RPMI7951 (cell line): ENCODE results near the gene NEDD4. TPM values are rescaled to one million over a fixed set of nuclear protein-coding genes. Genes with fewer than 3 reads are reported as not detected.
A peak's percentile ranks its signal among the peaks of the same experiment; 100 is the strongest.
"Not testable (repeated sequence)": the region's sequence is repeated elsewhere in the genome, so short reads cannot be mapped to it uniquely, and the experiment has no call there.

Source experiments
- DNase-seq: peaks from one replicate; pipeline ENCODE4 v3.0.0-alpha.2; 2012; ENCODE audit warnings: low read depth
- total RNA-seq: library from RNA; depleted of rRNA; stranded (reverse); fragments of >200 nt; shearing (Covaris generic); gene quantifications from 2 replicates; pipeline ENCODE4 v1.2.3, GENCODE V29; 2014

The NEDD4 gene
- total RNA-seq, 1 experiment from 2014 or later, result 32.2 TPM

DNA sequence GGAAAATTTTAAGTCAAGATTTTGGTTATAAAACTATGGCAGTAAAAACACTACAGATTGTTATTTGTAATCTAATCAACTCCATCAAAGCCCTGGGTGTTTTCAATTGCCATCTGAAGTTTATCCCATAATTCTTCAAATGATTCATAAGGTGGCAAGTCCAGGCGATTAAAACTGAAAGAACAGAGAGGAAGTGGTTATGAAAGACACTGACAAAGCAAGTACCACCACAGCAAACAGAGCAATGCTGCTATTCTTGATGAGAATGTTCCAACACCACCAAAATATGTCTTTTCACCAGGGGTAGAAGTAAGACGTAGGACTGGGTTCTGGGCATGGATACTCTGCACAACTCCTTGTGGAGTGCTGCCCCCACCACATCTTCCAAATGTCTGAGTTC lies 163.6 kb downstream of the NEDD4 start:
- DNase-seq, result no peak

GRCh38 chr15:55827955-55828354 lies 165.5 kb downstream of the NEDD4 start:
- DNase-seq, result no peak

- peak; percentile 42 for DNase-seq
These were observed 166.2 kb downstream of the NEDD4 start for GRCh38 chr15:55827204-55827603.

DNA sequence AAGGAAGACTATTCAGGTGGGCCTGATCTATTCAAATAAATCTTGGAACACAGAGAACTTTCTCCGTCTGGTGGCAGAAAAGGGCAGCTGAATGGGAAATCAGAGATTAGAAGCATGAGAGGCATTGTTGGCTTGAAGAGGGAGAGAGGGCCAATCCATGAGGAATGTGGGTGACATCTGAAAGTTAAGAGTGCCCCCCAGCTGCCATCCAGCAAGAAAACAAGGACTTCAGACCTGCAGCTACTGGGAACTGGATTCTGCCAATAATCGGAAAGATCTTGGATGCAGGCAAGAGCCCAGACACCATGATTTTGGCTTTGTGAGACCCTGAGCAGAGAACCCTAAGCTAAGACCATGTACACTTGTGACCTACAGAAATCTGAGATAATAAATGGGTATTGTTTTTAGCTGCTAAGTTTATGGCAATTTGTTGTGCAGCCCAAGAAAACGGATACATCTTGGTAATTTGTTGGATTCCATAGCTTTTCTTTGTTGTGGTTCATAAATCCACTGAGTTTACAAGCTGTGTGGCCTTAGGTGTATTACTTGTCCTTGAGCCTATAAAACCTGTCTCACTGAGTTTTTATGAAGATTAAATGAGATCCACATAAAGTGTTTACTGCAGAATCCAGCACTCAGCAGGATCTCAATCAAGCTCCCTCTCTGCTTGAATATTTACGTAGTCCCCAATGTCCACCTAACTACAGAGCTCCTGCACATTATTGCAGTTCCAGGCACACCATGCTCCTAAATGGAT lies 168.4 kb downstream of the NEDD4 start:
- DNase-seq, result no peak

- DNase-seq, result no peak
These were observed 169.6 kb downstream of the NEDD4 start for GRCh38 chr15:55823699-55824340.

DNA sequence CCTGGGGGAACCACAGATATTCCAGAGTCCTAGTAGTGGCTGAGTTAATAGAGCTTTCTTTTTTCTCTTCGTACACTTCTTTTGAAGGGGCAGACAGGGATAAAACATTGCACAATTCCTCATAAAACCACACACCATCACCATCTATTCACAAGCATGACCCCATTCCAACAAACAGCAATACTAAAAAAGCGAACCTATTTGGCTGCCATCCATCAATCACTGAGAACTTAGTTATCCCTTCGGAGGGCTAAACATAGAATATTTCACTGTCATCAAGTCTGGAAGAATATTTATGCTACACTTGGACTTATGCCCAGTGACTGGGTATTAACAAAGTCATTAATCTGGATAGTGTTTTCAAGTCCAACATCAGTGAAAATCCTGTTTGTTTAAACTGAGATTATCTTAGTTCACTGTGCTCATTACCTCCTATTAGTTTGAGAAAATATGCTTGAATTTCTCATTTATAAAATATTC lies 170.2 kb downstream of the NEDD4 start:
- peak; percentile 48 for DNase-seq

- not testable (repeated sequence) for DNase-seq
These were observed 171.7 kb downstream of the NEDD4 start for GRCh38 chr15:55821740-55822139.

DNA sequence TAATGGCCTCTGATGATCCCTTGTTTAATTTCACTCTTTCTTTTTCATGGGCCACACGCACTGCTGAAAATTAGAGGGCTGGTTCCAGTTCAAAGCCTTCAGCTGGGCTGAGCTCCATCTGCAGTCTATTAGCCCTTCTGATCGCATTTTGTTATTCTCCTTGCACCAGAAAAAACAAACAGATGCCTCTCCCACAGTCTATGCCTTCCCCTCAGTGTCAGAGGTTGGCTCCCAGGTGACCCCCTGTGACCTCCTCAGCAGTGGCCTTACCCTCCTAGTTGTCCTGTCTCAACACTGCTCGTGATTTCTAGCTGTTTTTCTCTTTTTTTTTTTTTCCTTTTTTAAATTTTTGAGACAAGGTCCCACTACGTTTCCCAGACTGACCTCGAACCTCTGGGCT lies 173.4 kb downstream of the NEDD4 start:
- no peak for DNase-seq

DNA sequence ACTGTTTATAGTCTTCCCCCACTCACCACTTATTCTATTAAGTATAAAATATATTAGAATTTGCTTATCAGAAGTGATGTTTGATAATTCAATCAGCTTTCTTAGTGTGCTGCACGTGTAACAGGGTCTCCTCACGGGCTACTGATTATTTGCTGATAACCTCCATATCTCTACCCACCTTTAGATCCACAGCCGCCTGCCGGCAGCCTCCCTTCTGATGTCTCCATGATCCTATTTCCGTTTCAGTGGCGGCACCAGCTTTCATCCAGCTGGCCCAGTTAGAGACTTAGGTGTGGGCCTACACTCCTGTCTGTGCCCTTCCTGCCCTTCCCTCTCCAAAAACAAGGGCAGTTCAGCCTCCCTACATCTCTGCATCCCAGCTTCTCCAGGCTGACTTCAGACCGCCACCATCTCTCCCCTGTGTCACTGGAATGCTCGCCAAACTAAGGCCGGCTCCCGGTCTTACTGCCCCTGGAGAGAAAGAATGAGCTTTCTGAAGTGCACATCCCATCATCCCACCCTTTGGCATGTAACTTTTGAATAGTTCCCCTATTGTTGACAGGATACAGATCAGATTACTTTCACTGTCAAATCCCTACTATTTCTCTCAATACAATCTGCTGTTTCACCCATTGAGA lies 173.9 kb downstream of the NEDD4 start:
- DNase-seq, result no peak

- DNase-seq, result no peak
These were observed 177.4 kb downstream of the NEDD4 start for GRCh38 chr15:55816017-55816416.

- no peak for DNase-seq
These were observed 190.6 kb downstream of the NEDD4 start for GRCh38 chr15:55802600-55803376.

- DNase-seq, result no peak
These were observed 193.2 kb downstream of the NEDD4 start for GRCh38 chr15:55800216-55800615.

GRCh38 chr15:55799291-55800212 lies 193.9 kb downstream of the NEDD4 start:
- peak; percentile 73 for DNase-seq

- peak; percentile 70 for DNase-seq
These were observed 197.0 kb downstream of the NEDD4 start for GRCh38 chr15:55796321-55796965.

GRCh38 chr15:55795031-55795430 lies 198.4 kb downstream of the NEDD4 start:
- no peak for DNase-seq

DNA sequence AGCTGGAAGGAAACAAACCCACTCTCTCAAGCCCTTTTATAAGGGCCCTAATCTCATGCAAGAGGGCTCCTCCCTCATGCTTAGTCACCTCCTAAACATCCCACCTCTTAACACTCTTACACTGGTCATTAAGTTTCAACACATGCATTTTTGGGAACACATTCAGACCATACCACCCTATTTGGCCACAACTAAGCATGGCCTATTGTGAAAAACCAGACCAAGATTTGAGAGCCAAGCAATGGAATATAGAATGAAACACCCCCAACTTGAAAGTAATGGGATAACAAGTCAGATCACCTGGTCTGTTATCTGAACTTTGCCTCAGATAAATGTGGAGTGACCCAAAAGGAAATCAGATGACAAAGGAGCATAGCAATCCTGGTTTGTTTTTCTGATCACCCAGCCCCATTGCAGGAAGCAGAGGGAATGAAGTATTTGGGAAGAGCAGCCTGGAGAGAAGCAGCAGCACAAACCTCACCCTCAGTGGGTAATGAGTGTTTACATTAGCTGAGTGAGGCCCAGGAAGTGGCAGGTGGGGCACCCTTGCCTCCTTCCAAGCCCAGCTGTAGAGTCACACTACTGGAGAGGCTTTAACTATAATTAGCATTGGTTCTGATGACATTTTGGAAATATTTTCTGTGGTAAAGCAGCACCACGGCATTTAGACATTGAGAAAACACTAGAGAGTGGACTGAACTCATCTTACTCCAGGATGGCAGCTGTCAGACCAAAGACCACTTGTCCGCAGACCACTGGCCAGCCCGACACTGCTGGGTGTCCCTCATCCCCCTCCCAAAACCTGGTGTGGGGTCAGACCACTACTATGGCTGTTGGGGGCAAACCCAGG lies 201.6 kb downstream of the NEDD4 start:
- peak; percentile 83 for DNase-seq

DNA sequence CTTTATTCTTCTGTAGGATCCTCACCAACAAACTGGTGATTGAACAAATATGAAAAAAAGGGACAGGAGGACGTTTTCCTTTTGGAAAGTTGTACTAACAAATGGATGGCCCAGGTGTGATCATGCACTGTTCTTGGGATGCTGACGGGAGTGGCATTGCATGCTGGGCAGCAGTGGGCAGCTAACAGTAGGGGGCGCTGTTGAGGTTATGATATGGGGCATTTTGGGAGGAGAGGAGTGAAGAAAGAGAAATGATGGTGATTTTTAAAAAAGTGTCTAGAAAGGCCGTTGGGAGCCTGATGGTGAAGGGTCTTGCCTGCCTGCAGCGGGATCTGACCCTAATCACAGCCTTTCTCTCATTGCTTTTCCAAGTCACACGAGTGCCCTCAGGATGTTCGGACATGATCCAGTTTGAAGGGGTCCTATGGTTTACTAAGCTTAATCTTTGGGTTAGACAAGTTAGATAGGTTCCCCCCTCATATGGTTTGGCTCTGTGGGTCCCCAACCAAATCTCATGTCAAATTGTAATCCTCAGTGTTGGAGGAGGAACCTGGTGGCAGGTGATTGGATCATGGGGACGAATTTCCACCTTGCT lies 204.2 kb downstream of the NEDD4 start:
- no peak for DNase-seq

GRCh38 chr15:55786341-55786740 lies 207.1 kb downstream of the NEDD4 start:
- no peak for DNase-seq

- not testable (repeated sequence) for DNase-seq
These were observed 207.8 kb downstream of the NEDD4 start for GRCh38 chr15:55785593-55785992.
